Right renal pelvis (tissue), 4 donors: ENCODE measurements around the gene TMTC2. TPM values are rescaled to one million over a fixed set of nuclear protein-coding genes. Genes with fewer than 3 reads are reported as not detected.

ENCODE experiments used
- DNase-seq, 4 donors: peaks; one replicate each; pipeline ENCODE4 v3.0.0-alpha.2; 2013; ENCODE audit warnings: low read depth in 4 of 4, low spot score in 3 of 4, missing footprints in 1 of 4
- polyA plus RNA-seq, 4 donors: library from polyadenylated mRNA; unstranded; fragments of 120-200 nt; gene quantifications; one replicate each; pipeline ENCODE4 v1.2.1, GENCODE V29; 2013; ENCODE audit not compliant: insufficient read length in 4 of 4

The TMTC2 gene
- polyA plus RNA-seq, 4 donors, result 35.9 to 42.2 (median 38.1) TPM

- DNase-seq, result no peak
Measured at GRCh38 chr12:83046019-83046418, 359.3 kb downstream of the TMTC2 start.

DNA sequence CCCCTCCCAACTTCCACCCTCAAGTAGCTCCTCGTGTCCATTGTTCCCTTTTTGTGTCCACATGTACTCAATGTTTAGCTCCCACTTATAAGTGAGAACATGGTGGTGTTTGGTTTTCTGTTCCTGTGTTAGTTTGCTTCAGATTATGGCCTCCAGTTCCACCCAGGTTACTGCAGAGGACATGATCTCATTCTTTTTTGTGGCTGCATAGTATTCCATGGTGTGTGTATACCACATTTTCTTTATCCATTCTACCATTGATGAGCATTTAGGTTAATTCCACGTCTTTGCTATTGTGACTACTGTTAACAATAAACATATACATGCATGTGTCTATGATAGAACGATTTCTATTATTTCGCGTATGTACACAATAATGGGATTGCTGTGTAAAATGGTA lies 362.6 kb downstream of the TMTC2 start:
- DNase-seq, result no peak

DNA sequence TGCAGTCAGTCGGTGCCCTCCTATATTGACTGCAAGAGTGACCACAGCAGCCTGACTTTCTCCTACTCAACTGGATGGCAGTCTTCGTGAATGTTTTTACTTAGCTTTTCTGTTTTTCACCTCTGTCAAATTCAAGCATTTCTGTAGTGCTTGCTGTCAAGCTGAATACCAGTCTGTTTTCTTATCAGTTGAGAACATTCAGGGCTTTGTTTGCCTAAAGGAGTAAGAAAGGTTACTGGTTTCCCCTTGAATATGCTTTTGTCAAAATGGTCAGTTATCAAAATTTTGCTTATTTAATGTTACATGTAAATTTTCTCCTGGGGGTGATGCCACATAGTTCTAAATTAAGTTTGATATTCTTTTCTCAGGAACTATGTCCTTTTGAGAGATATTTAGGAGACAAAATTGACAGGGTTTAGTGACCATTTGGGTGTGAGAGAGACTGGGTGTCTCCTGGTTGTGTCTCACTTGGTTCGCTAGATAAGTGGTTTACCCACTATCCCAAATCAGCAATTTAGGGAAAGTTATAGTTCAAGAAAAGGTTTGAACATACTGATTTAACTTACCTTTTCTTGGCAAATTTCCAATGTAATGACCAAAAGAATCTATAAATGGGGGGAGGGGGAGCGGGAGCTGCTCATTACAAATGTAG lies 366.3 kb downstream of the TMTC2 start:
- DNase-seq, result no peak

GRCh38 chr12:83057436-83057835 lies 370.7 kb downstream of the TMTC2 start:
- DNase-seq, result peak in 3 of 4 donors; percentile 2 to 5 (median 5)

- no peak for DNase-seq
Measured at GRCh38 chr12:83059107-83059506, 372.4 kb downstream of the TMTC2 start.

GRCh38 chr12:83065562-83065961 lies 378.9 kb downstream of the TMTC2 start:
- DNase-seq, result no peak

DNA sequence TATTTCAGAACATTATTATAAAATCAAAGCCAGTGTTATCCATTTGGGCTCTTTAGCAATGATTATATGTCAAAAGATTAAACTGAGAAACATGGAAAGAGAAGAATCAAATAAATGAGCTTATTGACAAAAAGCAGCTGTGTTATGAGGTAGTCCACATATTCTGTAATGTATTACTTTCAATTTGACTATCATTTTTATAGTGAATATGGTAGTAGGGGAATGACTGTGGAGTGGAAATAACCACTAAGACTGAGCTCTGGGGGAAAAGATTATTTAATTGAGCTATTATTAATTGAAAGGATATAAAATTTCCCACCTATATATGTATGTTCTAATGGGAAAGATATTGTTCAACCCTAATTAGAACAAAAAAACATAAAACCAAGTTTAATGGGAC lies 381.3 kb downstream of the TMTC2 start:
- no peak for DNase-seq

GRCh38 chr12:83074358-83074894 lies 387.7 kb downstream of the TMTC2 start:
- no peak for DNase-seq

DNA sequence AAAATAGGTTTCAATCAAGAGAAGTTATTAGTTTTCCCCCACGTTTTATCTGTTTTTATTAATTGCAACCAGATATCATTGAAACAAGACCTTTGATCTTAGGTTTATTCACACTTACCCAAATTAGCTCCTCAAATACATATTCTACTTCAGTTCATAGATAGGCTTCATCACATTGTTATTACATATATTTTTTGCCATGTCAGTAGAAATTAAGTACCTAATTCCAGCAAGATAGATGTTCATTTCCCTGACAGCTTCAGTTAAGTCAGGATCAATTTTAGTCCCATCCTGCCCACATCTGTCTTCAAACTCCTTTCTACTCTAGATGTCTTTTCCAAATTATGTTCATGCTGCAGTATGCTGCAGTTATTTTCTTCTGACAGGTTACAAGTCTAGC lies 388.8 kb downstream of the TMTC2 start:
- DNase-seq, result no peak

GRCh38 chr12:83077041-83077440 lies 390.3 kb downstream of the TMTC2 start:
- no peak for DNase-seq

DNA sequence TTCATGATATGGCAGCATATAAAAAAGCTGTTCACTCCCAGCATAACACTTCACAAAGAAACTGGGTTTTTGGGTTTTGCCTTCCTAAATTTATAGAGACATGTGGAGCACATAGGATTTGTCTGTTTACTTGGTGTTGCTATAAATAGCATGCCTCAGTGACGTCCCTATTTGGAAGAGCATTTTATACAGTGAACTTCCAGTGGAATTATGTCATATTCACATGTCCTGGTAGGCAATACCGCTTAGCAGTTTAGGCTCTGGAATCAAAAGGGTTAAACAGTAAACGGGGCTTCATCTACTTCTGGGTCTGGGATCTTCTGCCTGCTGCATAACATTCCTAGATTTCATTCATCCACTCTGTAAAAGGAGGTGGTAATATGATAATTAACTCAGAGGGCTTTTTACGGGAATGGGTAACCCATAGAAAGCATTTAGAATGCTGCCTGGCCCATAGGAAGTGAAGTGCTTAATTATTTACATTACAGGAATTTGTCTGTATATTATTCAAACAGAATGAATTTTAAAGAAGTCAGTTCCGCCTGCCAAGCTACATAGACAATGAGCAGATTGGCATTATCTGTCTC lies 396.1 kb downstream of the TMTC2 start:
- DNase-seq, result peak in 2 of 4 donors; percentile 4 to 10

DNA sequence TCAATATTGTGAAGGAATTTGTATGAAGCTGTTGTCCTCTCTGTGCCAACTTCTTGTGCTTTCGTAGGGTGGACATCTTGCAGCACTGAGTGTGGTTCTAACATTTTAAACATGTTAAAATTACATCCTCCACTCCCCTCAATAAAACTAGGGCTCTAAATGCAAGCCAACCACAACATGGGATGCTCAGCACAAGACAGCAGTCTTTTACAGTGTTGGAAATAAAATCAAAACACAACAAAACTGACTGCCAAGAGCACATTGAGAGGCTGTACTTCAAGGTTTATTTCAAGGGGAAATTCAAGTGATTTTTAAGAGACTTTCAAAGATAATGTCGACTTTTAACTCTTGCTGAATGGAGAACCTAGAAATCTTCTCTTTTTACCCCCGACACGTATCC lies 396.9 kb downstream of the TMTC2 start:
- DNase-seq, result no peak

DNA sequence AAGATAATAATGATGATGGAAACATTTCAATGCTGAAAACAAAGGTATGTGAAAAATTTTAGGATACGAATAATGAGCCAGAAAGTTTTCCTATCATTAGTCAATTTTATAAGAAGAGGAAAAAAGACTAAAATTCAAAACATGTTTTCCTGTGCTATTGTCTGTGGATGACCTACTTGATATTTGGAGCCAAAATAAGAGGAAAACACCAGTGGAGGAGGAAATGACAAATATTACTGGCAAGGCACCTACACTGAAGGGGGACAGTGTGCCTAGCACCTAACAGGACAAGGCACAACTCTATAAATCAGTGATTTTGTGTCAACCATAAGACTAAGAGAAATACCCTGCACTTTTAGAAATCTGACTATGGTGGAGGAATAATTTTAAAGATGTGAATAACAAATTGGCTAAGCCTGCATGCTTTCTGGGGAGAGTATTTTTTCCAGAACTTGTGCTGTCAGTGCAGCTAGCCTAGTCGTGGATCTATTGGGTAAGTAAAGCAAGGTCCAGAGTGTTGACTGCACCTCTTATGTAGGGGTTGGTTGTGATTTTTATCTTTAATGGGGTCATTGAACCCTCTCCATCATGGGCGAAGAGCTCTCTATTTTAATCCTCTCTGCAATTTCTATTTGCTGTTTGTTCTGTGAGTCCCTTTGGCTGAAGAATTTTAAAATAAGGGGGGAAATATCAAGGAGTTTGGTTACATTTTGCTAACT lies 398.0 kb downstream of the TMTC2 start:
- DNase-seq, result no peak

GRCh38 chr12:83086023-83086422 lies 399.3 kb downstream of the TMTC2 start:
- no peak for DNase-seq

GRCh38 chr12:83089575-83089974 lies 402.9 kb downstream of the TMTC2 start:
- no peak for DNase-seq

- no peak for DNase-seq
Measured at GRCh38 chr12:83092129-83092528, 405.4 kb downstream of the TMTC2 start.

DNA sequence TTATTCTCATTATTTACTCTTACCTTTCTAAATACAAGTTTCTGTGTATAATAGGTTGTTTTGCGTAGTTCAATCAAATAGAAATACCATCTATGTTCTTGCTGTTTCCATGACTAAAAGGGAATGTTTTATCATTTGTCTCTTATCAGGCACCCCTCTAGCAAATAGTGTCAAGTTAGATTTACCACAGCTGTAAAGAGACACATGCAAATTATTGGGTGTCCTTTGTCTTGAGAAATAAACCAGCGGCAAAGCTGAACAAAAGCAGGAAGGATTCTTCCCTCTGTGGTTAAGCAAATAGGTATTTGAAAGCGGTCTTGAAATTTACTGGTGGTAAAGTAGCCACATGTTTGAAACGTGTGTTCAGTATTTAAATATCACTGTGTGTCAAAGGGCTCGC lies 405.9 kb downstream of the TMTC2 start:
- DNase-seq, result no peak

DNA sequence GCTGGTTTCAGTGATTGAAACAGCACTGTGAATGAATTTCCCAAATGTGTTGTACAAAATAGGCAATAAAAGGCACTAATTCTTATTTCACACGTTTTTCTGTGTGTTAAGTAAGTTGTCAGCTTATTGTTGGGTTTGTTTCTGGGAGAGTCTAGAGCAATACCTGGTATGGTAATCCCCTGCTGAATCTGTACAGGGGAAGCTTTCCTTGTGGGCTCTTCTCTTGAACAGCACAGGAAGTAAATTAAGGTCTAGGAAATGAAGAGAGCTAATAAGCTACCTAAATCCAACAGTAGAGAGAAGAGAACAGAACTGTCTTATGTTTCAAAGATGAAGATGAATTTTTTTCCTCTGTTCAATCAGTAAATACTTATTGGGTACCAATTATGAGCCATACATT lies 406.7 kb downstream of the TMTC2 start:
- DNase-seq, result no peak

DNA sequence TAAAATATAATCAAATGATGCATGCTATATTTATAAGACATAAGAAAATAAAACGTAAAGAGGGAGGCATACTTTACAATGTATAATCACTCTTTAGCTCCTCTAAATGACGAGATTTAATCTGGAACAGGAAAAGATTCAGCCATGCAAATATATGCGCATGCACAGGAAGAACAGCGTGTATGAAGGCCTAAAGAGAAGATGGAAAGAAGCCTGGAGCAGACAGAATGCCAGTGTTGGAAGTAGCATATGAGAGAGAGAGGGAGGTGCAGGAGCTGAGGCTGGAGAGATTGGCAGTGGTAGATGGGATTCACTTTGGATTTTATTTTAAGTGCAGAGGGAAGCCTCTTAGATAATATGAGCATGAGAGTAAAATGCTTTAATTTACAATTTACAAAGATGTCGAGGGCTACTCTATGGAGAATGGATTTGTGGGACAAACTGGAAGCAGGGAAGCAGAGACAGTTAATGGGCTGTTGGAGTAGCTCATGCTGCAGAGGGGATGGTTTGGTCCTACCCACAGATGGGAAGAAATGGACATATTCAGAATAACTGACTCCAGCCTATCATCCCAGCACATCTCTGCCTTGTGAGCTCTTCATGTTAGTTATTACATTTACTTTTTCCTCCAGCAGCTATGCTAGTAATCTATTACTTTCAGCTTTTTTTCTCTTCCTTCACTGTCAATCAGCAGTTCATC lies 411.1 kb downstream of the TMTC2 start:
- no peak for DNase-seq

DNA sequence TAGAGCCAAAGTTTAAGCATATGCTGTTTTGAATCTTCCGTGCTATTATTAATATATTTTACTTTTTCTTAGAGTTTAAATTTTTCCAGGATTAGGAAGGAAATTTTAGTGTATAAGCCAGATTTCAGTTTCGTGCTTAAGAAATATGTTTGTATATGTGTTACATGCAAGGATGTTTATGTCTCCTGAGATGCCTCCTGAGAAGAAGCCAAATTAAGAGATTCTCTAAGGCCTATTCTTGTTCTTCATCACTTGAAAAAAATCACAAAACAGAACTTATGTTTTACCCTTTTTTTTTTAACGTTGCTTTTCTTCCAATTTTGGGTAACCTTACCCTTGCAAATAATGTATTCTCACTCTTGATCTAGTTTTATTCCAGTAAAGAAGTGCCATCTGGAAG lies 412.7 kb downstream of the TMTC2 start:
- DNase-seq, result no peak

DNA sequence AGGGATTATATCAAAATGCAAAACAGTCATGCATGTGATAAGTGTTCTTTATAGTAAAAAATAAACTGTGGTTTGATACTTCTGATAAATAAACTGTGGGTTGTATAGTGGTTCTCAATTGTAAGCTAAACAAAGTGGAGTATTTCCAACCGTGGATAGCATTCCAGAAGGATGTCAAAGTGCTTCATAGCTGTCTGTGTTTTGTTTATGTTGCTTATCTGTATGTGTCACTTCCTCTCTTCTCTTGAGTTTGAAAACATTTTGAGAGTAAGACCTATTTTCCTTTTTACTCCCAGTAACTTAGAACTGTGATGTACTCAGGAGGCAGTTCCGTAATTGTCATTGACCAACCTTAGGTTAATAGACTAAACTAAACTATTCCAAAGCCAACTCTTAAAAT lies 415.8 kb downstream of the TMTC2 start:
- DNase-seq, result no peak
